Measurements from ENCODE around the gene VPS26C. TPM values are rescaled to one million over a fixed set of nuclear protein-coding genes. Genes with fewer than 3 reads are reported as not detected.

The VPS26C gene
- total RNA-seq, 1 experiment from 2014 or later, result 58.0 TPM

DNA sequence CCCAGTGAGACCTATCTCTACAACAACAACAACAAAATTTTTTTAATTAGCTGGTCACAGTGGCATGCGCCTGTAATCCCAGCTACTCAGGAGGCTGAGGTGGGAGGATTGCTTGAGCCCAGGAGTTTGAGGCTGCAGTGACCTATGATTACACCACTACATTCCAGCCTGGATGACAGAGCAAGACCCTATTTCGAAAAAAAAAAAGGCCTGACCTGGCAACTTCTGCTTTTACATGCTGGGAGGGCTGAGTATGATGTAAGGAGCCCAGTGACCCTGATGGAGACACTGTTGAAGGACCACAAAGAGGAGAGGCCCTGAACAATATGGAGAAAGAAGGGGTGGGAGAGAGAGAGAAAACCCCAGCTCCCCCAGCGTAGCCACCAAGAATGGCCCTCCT is 9.2 kb upstream of the VPS26C start:
- H4K5ac ChIP-seq (ENCODE audit: insufficient read length, low read depth, low read length), result no peak overlapping the region
- no CpG with 5 or more reads among the region's 3 CpGs for WGBS (ENCODE audit: extremely low coverage, insufficient read length, low lambda C conversion rate)
- H4K20me1 ChIP-seq (ENCODE audit: control insufficient read depth, insufficient read depth, insufficient read length), result no peaks in the 10 kb centered on the region
- no peak overlapping the region for H3K9ac ChIP-seq (ENCODE audit: extremely low read depth, insufficient read length, low read length)
- no peak overlapping the region for H3K4ac ChIP-seq (ENCODE audit: low read depth, low read length)
- H2AFZ ChIP-seq (ENCODE audit: low read length), result no peak overlapping the region
- no peak overlapping the region for H3K23ac ChIP-seq (ENCODE audit: insufficient read length, low read depth, low read length)
- TF ChIP-seq CTCF (conservative IDR thresholded peaks at IDR 0.05), result no peak
- H3K27me3 Mint-ChIP-seq (ENCODE audit: low read depth), result peaks cover 5% of the 10 kb centered on the region
- H2BK12ac ChIP-seq (ENCODE audit: insufficient read length, low read depth, low read length), result no peak overlapping the region
- no peak overlapping the region for H2BK5ac ChIP-seq (ENCODE audit: insufficient read length, low read length)
- H2BK20ac ChIP-seq (ENCODE audit: low read depth, low read length, poor library complexity, severe bottlenecking), result no peak overlapping the region
- H3K14ac ChIP-seq (ENCODE audit: insufficient read depth, low read length), result no peak overlapping the region
- H3K4me3 Mint-ChIP-seq, result no peak overlapping the region
- no peak for DNase-seq
- no peak overlapping the region for H2BK120ac ChIP-seq (ENCODE audit: low read depth, low read length, poor library complexity, severe bottlenecking)
- H3K9me3 Mint-ChIP-seq, result no peaks in the 10 kb centered on the region; a peak in 1 of 5 replicates
- no peak overlapping the region for H3T11ph ChIP-seq (ENCODE audit: low read length)
- H3K9me3 ChIP-seq (ENCODE audit: control insufficient read depth, low read depth, low read length), result no peaks in the 10 kb centered on the region
- H3K4me1 Mint-ChIP-seq, result peaks cover 6 to 13% of the 10 kb centered on the region in 2 experiments
- H3K36me3 Mint-ChIP-seq (ENCODE audit: insufficient read depth in 1 of 3, low read depth in 3 of 3), result no peaks in the 10 kb centered on the region
- no peak overlapping the region for H3K27ac Mint-ChIP-seq
- H3K79me1 ChIP-seq (ENCODE audit: insufficient read depth, low read depth, low read length, poor library complexity, severe bottlenecking), result no peaks in the 10 kb centered on the region
- no peaks in the 10 kb centered on the region for H3K79me2 ChIP-seq (ENCODE audit: insufficient read depth, low read length)
- H4K8ac ChIP-seq (replicated peaks; ENCODE audit: insufficient read length, low read depth, low read length), result no peak overlapping the region
- H3K56ac ChIP-seq (ENCODE audit: insufficient read length, low read depth, low read length), result no peak overlapping the region
- no peak overlapping the region for H3K18ac ChIP-seq (ENCODE audit: insufficient read length, low read depth, low read length)
- H3K4me1 ChIP-seq (ENCODE audit: insufficient read depth, low read length), result no peaks in the 10 kb centered on the region
- no peaks in the 10 kb centered on the region for H3K23me2 ChIP-seq (ENCODE audit: insufficient read length, low read depth, low read length, poor library complexity, severe bottlenecking)
- no peaks in the 10 kb centered on the region for H3K27me3 ChIP-seq (ENCODE audit: insufficient read depth, low read length)
- no peak overlapping the region for H3K27ac ChIP-seq (ENCODE audit: insufficient read length, low read depth, low read length)
- no peak overlapping the region for H3K4me2 ChIP-seq (ENCODE audit: insufficient read depth, insufficient read length, low read length)
- no peak overlapping the region for H2AK5ac ChIP-seq (ENCODE audit: insufficient read length, low read length)
- H2BK15ac ChIP-seq (ENCODE audit: low read depth, low read length), result no peak overlapping the region
- H4K91ac ChIP-seq (ENCODE audit: insufficient read length, low read depth, low read length), result no peak overlapping the region

Data from H9 (cell line).